ENCODE results near the gene B3GALT6. TPM values are rescaled to one million over a fixed set of nuclear protein-coding genes. Genes with fewer than 3 reads are reported as not detected.

B3GALT6 gene
- total RNA-seq, 2 donors from 2014 or later, result 10.9 to 16.7 TPM

GRCh38 chr1:1262758-1263157 lies 30.7 kb downstream of the B3GALT6 start:
- H3K27me3 Mint-ChIP-seq, result no peaks in the 10 kb centered on the region
- H3K9me3 Mint-ChIP-seq, result no peaks in the 10 kb centered on the region
- peaks cover 12% of the 10 kb centered on the region for H3K4me1 Mint-ChIP-seq
- H3K36me3 Mint-ChIP-seq (ENCODE audit: low read depth), result peaks cover 85% of the 10 kb centered on the region
- H3K4me3 Mint-ChIP-seq, result no peak overlapping the region
- ATAC-seq (replicated peaks), result no peak
- H3K27ac Mint-ChIP-seq, result peak overlapping the region; percentile 38

- ATAC-seq (replicated peaks), result no peak
- peaks cover 81% of the 10 kb centered on the region for H3K36me3 Mint-ChIP-seq (ENCODE audit: low read depth)
- peaks cover 12% of the 10 kb centered on the region for H3K4me1 Mint-ChIP-seq
- H3K9me3 Mint-ChIP-seq, result no peaks in the 10 kb centered on the region
- H3K27ac Mint-ChIP-seq, result no peak overlapping the region
- H3K27me3 Mint-ChIP-seq, result no peaks in the 10 kb centered on the region
- no peak overlapping the region for H3K4me3 Mint-ChIP-seq
Measured at GRCh38 chr1:1264026-1264425, 32.0 kb downstream of the B3GALT6 start.

- Mint-ChIP-seq H3K9me3 (no peaks in the 10 kb centered on the region), H3K4me1 (peaks cover 10% of the 10 kb centered on the region)
Measured at GRCh38 chr1:1264868-1265272, 32.8 kb downstream of the B3GALT6 start.

DNA sequence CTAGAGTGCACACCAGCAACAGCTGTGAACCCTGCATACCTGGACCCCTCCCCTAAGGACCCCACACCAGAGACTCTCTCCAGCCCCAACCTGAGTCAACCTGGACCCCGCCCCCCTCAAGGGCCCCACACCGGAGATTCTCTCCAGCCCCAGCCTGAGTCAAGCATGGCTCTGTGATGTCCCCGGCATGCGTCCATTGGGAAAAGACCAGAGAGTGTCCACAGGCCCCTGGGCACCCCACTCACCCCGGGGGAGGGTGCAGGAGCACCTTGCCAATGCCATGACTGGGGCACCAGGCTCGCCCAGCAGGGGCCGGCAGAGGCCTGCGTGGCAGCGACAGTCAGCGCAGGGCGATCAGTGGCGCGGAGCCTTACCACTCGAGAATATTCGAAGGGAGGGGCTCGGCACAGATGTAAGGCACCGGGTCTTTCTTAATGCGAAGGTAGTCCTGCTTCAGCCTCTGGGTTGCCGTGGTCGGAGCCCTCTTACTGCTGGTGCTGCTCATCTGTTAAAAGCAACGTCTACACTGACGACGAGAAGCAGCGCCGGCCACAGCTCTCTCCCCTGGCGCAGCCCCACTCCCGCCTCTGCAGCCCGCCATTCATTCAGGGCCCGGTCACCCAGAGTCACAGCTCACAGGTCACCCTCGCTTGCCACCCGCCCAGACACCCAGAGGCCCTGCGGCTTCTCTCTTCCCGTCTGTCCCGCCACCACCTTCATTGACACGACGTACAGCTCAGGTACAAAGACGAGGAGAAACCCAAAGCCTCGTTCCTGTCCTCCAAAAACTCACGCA lies 35.6 kb downstream of the B3GALT6 start:
- Mint-ChIP-seq H3K27me3 (no peaks in the 10 kb centered on the region), H3K4me3 (no peak overlapping the region), H3K27ac (no peak overlapping the region), H3K36me3 (ENCODE audit: low read depth) (peaks cover 78% of the 10 kb centered on the region), H3K4me1 (peaks cover 19% of the 10 kb centered on the region), H3K9me3 (no peaks in the 10 kb centered on the region)
- ATAC-seq (replicated peaks), result no peak

More at GRCh38 chr1:1264868-1265272, 32.8 kb downstream of the B3GALT6 start:
- H3K36me3 Mint-ChIP-seq (ENCODE audit: low read depth), result peaks cover 78% of the 10 kb centered on the region
- no peaks in the 10 kb centered on the region for H3K27me3 Mint-ChIP-seq
- no peak overlapping the region for H3K27ac Mint-ChIP-seq
- no peak overlapping the region for H3K4me3 Mint-ChIP-seq
- ATAC-seq (replicated peaks), result peak; percentile 24

DNA sequence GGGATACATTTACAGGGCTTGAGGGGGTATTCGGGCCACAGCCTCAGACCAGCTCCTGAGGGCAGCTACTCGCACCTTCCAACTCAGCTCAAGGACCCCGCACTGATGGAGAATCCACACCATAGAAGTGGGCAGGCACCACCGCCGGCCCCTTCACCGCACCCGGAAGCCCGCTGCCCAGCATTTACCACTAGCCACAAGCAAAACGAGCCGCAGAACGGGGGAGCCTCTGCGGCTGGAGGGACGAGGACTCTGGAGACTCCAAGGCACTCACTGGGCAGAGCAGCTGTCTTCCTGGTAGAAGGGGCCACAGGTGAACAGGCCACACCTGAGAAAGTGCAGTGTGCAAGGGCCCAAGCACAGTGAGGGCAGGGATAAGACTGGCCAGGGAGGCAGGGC lies 36.2 kb downstream of the B3GALT6 start:
- Mint-ChIP-seq H3K4me3 (no peak overlapping the region), H3K36me3 (ENCODE audit: low read depth) (peaks cover 78% of the 10 kb centered on the region), H3K4me1 (peaks cover 19% of the 10 kb centered on the region), H3K27me3 (no peaks in the 10 kb centered on the region), H3K27ac (no peak overlapping the region), H3K9me3 (no peaks in the 10 kb centered on the region)
- ATAC-seq (replicated peaks), result no peak

- ATAC-seq (replicated peaks), result no peak
- Mint-ChIP-seq H3K4me3 (peak overlapping the region; percentile 83), H3K27ac (peak overlapping the region; percentile 86), H3K36me3 (ENCODE audit: low read depth) (peaks cover 58% of the 10 kb centered on the region), H3K9me3 (no peaks in the 10 kb centered on the region), H3K4me1 (peaks cover 19% of the 10 kb centered on the region), H3K27me3 (no peaks in the 10 kb centered on the region)
Measured at GRCh38 chr1:1270813-1271212, 38.8 kb downstream of the B3GALT6 start.

DNA sequence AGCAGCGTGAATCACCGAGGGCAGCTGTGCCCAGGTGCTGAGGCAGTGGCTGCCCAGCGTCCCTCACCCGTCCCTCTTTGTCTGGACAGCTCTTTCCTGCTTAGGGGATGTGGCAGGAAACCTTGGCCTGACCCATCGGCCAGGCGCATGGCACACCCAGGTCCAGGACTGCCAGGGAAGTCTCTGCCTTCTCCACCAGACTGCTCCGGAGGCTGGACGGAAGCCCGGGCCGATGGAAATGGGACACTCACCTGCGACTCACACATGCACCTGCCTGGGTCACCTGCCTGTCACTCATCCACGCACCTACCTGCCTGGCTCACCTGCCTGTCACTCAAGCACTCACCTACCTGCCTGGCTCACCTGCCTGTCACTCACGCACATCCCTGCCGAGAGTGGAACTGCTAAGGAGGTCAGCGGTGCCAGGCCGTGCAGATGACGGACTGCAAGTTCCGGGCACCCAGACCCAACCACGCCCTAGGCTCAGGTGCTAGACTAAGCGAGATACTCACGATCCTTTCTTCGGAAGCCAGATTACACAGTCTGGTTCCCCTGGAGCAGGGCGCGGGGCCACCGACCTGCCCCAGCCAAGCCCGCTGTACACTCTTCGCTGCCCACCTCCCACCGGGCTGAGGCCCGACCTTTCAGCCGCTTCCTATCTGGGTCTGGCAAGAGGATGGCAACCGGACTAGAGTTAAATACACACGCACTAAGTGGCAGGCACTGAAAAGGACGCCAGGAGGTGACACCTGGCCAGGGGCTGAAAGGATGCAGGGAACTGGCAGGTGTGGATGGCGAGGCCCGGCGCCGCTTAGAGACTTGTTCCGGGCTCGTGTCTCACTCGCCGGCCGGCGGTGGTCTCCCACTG lies 40.5 kb downstream of the B3GALT6 start:
- Mint-ChIP-seq H3K4me3 (peak overlapping the region; percentile 83), H3K9me3 (no peaks in the 10 kb centered on the region), H3K27me3 (no peaks in the 10 kb centered on the region), H3K4me1 (peaks cover 19% of the 10 kb centered on the region), H3K27ac (peak overlapping the region; percentile 85), H3K36me3 (ENCODE audit: low read depth) (peaks cover 45% of the 10 kb centered on the region)
- ATAC-seq (replicated peaks), result no peak

- H3K4me3 Mint-ChIP-seq, result peak overlapping the region; percentile 83
- H3K27ac Mint-ChIP-seq, result peak overlapping the region; percentile 85
- H3K36me3 Mint-ChIP-seq (ENCODE audit: low read depth), result peaks cover 41% of the 10 kb centered on the region
- peak; percentile 1 for ATAC-seq (replicated peaks)
- H3K4me1 Mint-ChIP-seq, result peaks cover 19% of the 10 kb centered on the region
- no peaks in the 10 kb centered on the region for H3K9me3 Mint-ChIP-seq
- no peaks in the 10 kb centered on the region for H3K27me3 Mint-ChIP-seq
Measured at GRCh38 chr1:1273209-1273511, 41.1 kb downstream of the B3GALT6 start.

DNA sequence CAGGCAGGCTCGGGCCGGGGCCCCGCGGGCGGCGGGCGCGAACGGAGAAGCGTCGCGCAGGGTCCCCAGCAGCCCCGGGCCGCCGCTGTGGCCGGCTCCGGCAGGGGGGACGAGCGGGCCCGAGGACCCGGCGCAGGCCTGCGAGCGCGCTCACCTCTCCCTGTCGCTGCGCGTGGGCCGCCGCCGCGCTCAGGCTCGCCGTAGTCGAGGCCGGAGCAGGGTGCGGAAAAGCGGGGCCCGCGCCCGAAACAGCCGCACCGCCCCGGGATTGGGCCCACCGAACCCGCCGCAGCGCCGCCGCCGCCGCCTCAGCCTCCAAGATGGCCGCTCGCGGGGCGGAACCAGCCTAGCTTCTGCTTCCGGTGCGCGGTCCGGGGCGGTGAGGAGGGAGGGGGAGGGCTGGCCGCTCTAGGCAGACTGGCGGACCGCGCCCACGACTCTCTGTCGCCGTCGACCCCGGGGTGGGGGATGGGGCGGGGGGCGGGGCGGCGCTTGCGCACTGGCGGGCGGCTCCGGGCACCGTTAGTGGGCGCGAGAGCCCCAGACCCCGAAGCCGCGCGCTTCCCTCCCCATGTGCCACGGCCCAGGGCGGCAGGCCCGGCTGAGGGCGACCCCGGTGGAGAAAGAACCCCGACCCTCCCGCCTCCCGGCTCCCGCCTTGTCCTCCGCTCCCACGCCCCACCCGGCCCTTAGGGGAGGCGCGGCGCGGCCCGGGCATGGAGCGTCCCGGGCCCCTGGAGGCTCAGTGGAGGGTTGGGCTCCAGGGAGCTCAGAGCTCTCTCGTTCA lies 41.7 kb downstream of the B3GALT6 start, which contains the start of gene UBE2J2:
TSS of gene UBE2J2 (minus strand) at position 343 of the 787 bp plus-strand sequence. CDS start 5,862 bp downstream, outside the sequence.
- peaks cover 38% of the 10 kb centered on the region for H3K36me3 Mint-ChIP-seq (ENCODE audit: low read depth)
- no peaks in the 10 kb centered on the region for H3K27me3 Mint-ChIP-seq
- H3K27ac Mint-ChIP-seq, result peak within 1 kb of the TSS; percentile 85
- ATAC-seq (replicated peaks), result peak; percentile 98
- H3K9me3 Mint-ChIP-seq, result no peaks in the 10 kb centered on the region
- H3K4me3 Mint-ChIP-seq, result peak within 1 kb of the TSS; percentile 83
- peaks cover 19% of the 10 kb centered on the region for H3K4me1 Mint-ChIP-seq

GRCh38 chr1:1274299-1274930 lies 42.4 kb downstream of the B3GALT6 start:
- Mint-ChIP-seq H3K27me3 (no peaks in the 10 kb centered on the region), H3K4me3 (peak overlapping the region; percentile 74), H3K36me3 (ENCODE audit: low read depth) (peaks cover 38% of the 10 kb centered on the region), H3K27ac (no peak overlapping the region), H3K4me1 (peaks cover 19% of the 10 kb centered on the region), H3K9me3 (no peaks in the 10 kb centered on the region)
- ATAC-seq (replicated peaks), result no peak

DNA sequence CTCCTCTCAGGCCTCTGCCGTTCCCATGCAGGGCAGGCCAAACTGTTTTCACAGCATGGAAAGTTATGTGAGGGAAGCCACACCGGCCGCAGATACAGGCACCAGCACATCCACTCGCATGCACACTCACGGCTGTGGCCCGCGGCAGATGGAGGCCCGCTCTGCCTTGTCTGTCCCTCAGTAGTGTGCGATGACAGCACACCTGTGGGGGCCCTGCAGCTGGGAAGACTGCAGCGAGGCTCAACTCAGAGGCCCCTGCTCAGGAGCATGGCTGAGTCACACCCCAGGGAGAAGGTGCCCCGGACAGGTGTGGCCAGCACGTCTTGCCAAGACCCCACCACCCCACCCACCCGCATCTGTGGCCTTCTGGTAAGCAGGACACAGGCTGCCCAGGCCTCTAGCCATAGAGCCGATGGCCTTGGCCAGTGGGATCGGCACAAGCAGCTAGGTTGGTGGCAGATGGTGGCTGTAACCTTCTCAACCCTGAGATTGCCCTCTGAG lies 42.9 kb downstream of the B3GALT6 start:
- Mint-ChIP-seq H3K36me3 (ENCODE audit: low read depth) (peaks cover 33% of the 10 kb centered on the region), H3K4me1 (peaks cover 16% of the 10 kb centered on the region), H3K27ac (no peak overlapping the region), H3K27me3 (no peaks in the 10 kb centered on the region), H3K4me3 (peak overlapping the region; percentile 74), H3K9me3 (no peaks in the 10 kb centered on the region)
- no peak for ATAC-seq (replicated peaks)

DNA sequence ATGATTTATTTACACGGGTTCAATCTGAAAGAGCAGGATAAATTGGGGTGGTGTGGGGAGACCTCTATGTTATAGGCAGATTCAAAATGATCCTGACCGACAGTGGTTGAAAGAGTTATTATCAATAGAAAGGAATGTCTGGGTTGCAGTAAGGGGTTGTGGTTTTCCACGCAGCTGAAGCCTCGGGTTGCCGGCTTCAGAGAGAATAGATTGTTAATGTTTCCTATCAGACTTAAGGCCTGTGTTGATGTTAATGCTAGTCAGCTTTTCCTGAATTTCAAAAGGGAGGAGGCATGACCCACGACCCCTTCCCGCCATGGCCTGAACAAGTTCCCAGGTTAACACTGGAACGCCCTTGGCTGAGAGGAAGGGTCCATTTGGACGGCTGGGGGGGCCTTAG lies 43.8 kb downstream of the B3GALT6 start:
- Mint-ChIP-seq H3K4me3 (peak overlapping the region; percentile 4), H3K9me3 (no peaks in the 10 kb centered on the region), H3K36me3 (ENCODE audit: low read depth) (peaks cover 24% of the 10 kb centered on the region), H3K27ac (no peak overlapping the region), H3K4me1 (peaks cover 8% of the 10 kb centered on the region), H3K27me3 (no peaks in the 10 kb centered on the region)
- ATAC-seq (replicated peaks), result no peak

- ATAC-seq (replicated peaks), result no peak
- Mint-ChIP-seq H3K27ac (no peak overlapping the region), H3K27me3 (no peaks in the 10 kb centered on the region), H3K9me3 (no peaks in the 10 kb centered on the region), H3K36me3 (ENCODE audit: low read depth) (no peaks in the 10 kb centered on the region), H3K4me3 (no peak overlapping the region), H3K4me1 (peaks cover 5% of the 10 kb centered on the region)
Measured at GRCh38 chr1:1278620-1279019, 46.6 kb downstream of the B3GALT6 start.

- Mint-ChIP-seq H3K9me3 (no peaks in the 10 kb centered on the region), H3K27ac (no peak overlapping the region), H3K36me3 (ENCODE audit: low read depth) (no peaks in the 10 kb centered on the region), H3K4me1 (peaks cover 5% of the 10 kb centered on the region), H3K27me3 (no peaks in the 10 kb centered on the region), H3K4me3 (no peak overlapping the region)
- no peak for ATAC-seq (replicated peaks)
Measured at GRCh38 chr1:1279028-1279427, 47.0 kb downstream of the B3GALT6 start.
